ENCODE measurements around the gene ZNF281.
"Not testable (repeated sequence)": the region's sequence is repeated elsewhere in the genome, so short reads cannot be mapped to it uniquely, and the experiment has no call there.

Gene ZNF281, protein sequence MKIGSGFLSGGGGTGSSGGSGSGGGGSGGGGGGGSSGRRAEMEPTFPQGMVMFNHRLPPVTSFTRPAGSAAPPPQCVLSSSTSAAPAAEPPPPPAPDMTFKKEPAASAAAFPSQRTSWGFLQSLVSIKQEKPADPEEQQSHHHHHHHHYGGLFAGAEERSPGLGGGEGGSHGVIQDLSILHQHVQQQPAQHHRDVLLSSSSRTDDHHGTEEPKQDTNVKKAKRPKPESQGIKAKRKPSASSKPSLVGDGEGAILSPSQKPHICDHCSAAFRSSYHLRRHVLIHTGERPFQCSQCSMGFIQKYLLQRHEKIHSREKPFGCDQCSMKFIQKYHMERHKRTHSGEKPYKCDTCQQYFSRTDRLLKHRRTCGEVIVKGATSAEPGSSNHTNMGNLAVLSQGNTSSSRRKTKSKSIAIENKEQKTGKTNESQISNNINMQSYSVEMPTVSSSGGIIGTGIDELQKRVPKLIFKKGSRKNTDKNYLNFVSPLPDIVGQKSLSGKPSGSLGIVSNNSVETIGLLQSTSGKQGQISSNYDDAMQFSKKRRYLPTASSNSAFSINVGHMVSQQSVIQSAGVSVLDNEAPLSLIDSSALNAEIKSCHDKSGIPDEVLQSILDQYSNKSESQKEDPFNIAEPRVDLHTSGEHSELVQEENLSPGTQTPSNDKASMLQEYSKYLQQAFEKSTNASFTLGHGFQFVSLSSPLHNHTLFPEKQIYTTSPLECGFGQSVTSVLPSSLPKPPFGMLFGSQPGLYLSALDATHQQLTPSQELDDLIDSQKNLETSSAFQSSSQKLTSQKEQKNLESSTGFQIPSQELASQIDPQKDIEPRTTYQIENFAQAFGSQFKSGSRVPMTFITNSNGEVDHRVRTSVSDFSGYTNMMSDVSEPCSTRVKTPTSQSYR
- 20.2 to 72.1 (median 55.2) reads per million in 17 experiments for total RNA-seq

DNA sequence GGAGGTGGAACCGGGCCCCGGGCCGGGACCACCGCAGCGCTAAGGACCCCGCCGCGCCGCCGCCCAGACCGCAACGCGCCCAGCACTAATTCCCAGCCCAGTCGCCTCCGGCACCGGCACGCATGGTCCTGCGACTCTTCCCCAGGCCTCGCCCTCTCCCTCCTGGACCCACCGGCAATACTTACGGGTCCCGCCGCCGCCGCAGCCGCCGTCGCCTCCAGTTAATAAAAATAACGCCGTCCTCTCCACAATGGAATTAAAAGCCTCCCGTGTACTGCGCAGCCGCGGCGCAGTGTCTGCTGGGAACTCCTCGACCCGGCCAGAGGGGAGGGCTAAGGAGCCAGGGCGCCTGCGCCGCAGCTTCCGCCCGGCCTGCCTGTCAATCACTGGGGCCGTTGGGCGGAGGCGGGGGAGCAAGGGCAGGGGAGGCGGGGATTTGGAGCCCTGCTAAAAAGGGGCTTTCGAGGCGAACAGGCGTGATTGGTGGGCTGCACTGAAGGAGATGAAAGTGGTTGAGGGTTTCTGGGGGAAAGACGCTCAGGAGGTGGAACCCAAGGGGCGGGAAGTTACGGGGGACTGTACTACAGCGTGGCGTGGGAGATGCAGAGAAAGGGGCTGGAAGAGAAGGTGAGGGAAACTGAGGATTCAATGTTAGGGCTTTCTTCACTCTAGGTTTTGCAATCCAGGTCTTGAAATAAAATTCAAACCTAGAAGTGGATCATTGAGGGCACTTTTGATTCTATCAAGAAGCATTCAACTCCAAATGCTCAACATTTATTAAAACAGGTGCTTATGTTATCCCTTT is at the start of gene ZNF281:
Gene ZNF281 (minus strand): TSS at position 276 of the 805 bp plus-strand sequence. CDS start 331 bp downstream, outside the sequence.
- DNase-seq = peak; percentile 95 to 97 (median 96)

DNA sequence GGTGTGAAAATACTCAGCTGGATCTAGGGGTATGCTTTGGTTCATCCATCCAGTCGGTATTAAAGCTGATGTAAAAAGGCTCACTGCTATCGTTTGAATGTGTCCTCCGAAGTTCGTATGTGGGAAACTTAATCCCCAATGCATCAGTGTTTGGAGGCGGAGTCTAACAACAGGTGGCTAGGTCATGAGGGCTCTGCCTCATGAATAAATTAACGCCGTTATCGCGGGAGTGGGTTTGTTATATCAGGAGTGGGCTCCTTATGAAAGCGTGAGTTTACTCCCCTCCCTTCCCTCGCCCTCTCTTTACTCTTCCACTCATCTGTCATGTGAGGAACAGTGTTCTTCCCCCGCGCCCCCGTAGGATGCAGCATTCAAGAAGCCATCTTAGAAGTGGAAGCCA is 48.9 kb upstream of the ZNF281 start:
- DNase-seq = no peak

DNA sequence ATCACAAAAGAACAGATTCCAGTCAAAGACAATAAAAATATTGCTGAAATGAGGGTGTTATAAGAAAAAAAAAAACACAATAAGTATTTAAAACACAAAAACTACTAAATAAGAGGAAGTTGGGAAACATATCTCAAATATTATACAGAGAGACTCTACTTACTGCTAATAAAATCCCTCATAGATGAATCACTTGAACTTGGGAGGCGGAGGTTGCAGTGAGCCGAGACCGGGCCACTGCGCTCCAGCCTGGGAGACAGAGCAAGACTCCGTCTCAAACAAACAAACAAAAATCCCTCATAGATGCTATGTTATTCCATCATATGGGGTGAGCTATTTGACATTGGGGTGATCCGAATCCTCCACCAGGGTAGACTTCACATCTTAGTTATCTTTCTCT is 48.0 kb upstream of the ZNF281 start:
- DNase-seq = no peak

DNA sequence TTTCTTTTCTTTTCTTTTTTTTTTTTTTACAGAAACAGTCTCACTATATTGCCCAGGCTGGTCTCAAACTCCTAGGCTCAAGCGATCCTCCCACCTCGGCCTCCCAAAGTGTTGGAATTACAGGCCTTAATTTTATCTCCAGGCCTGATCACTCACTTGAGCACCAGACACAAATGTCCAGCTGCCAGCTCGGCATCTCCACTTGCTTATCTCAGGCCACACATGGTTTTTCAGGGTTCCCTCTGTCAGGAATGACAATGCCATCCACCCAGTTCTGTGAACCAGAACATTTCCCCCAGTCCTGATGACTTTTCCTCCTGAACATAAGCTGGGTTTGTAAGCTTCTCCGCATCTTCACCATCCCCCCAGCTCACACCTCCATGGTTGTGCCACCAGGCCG is 44.6 kb upstream of the ZNF281 start:
- no peak for DNase-seq

DNA sequence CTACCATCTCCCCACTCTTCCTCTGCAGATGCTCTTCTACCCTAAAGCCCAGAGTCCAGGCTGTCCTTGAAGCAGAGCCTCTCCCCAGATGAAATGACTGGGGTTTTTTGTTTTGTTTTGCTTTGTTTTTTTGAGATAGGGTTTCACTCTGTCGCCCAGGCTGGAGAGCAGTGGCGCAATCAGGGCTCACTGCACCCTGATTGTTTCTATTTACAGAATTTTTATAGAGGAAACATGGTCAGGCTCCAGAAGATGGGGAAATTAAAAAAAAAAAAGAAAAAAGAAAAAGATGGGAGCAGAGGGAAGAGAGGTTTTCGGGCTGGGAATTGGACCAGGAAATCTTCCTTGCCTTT is 43.7 kb upstream of the ZNF281 start:
- DNase-seq = no peak

DNA sequence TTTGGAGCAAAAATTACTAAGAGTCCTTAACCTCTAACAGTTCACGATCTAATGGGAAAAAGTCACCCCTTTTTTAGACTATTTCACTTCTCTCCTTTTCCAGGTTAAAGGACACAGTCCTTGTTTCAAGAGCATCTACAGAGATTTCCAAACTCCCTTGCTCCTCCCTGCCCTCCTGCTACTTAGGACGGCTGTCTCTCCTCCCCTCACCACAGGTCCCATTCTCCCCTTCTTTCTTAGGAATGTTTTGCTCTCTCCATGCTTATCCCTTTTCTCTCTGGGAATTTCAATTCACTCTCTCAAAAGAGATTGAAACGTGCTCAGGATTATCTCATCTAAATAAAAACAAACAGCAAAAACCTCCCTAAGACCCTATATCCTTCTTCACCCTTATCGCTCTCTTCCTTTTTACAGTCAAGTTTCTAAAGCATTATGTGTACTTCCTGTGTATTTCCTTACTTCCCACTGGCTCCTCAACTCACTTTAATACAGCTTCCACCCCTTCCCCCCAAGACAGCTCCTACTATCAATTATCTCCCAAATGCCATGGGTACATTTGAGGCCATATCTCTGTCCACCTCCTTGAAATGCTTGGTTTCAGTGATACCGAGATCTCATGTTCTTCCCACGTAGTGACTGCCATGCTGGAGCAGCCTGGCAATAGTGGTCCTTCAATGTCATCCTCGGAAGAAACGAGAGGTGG is 43.2 kb upstream of the ZNF281 start:
- DNase-seq = no peak

DNA sequence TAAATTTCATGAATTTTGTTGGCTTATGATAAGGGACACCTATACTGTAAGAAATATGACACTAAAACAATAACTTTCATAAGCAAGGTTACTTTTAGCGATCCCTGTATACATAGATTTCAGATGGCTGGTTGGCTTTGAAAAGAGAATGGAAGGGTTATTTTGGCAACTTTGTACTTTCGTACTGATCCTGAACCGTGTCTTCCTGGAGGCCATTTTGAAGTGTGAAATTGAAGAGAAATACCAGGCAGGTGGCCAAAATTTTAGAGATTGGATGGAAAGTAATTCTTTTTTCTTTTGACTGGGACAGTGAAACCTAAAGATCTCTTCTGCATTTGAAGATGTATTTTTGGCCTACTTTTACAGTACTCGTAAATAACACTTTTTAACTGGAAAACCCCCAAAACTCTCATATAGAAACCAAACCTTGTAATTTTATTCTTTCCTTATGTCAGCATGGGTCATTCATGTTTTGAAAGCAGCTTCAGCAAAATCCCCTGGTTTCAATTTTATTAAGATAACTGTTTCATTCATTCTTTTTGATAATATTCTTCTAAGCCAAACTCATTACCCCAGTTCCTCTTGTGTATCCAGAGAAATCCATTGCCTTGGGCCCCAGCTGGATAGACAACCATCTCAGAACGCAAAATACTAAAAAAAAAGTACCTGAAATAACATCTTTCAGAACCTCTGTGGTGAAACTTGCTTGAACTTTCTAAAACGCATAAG is 38.4 kb upstream of the ZNF281 start:
- no peak for DNase-seq

DNA sequence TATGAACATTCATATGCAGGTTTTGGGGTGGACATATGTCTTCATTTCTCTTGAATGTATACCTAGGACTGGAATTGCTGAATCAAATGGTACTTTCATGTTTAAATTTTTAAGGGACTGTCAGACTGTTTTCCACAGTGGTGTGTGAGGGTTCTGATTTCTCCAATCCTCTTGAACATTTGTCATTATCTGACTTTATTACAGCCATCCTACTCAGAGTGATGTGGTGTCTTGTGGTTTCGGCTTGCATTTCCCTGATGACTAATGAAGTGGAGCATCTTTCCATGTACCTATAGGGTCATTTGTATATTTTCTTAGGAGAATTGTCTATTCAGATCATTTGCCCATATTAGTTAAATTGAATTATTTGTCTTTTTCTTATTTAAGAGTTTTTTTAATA is 35.4 kb upstream of the ZNF281 start:
- peak in 3 of 4 experiments; percentile 4 to 36 (median 12) for DNase-seq

DNA sequence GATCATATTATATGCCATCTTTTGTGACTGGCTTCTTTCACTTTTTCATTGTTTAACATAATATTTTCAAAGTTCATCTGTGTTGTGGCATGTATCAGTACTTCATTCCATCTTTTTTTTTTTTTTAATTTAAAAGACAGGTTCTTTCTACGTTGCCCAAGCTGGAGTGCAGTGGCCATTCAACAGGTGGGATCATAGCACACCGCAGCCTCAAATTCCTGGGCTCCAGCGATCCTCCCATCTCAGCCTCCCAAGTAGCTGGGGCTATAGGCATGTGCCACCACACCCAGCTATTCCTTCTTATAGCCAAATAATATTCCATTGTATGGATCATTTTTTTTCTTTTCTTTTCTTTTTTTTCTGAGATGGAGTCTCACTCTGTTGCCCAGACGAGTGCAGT is 34.6 kb upstream of the ZNF281 start:
- DNase-seq = no peak

DNA sequence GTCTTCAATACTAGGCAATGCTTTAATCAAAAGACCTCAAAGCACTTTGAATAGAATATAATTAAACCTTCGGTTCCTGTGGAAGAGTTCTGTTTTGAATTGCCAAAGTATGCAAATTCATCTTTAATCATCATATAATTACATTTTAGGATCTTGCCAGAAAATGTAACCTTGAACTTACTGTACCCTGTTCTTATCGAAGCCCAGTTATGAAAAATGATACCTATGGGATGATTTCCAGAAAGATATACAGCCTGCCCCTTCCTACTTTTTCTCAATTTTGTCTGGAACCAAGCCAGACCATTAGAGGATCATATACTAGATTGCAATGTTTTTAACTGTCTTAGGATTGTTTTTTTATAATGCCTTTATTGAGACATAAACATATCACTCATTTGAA is 34.0 kb upstream of the ZNF281 start:
- no peak for DNase-seq

DNA sequence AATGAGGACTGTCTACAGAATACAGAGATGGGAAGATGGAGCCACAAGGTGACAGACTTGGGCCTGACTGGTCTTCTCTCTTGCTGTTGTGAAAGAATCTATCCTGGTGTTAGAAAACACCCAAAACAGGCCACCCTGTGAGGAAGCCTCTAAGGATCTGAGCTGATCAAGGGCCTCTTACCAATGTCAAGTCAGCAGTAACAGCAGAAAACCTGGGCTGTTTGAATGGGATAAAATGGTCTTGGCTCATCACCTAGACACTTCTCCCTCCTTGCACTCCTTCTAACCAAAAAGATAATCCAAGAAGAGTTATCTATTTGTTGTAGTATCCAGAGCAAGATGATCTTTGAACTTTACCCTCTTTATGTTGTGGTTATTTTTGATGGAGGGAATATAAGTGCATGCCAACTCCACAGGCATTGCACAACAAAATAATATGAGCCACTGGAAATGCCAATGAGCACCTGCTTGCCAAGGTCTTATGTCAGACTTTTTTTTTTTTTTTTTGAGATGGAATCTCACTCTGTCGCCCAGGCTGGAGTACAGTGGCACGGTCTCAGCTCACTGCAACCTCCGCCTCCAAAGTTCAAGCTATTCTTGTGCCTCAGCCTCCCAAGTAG is 32.8 kb upstream of the ZNF281 start:
- DNase-seq = no peak

DNA sequence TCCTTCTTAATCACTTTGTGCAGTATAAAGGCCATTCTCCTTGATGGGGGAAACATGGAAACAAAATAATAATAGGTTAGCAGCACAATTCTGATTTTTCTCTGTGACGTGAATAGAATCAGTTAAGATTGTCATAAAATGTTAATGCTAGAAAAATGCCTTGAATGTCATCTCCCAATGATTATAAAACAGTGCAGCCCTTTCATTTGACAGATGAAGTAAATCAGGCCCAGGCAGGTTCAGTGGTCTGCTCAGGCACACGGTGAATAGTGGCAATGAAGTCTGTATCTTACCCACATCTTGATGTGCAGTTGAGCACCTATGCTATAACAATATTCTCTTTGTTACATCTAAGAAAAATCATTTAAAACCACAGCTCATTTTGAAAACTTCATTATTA is 32.2 kb upstream of the ZNF281 start:
- DNase-seq = no peak

DNA sequence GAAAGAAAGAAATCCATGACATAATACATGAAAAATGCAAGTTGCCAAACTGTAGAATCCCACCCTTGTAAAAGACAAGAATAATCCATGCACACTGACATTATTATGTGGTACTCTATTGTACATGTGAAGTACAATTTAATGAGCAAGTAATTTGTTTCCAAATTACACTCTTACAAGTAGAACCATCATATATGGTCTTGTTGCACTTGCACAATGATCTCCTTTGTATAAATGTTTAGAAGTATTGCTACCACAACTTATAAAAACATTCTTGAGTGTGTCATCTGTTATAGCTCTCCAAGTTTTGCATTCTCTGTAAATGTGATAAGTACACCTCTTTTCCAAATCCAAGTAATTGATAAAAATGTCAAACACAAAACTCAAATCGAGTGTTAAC is 29.1 kb upstream of the ZNF281 start:
- no peak for DNase-seq

DNA sequence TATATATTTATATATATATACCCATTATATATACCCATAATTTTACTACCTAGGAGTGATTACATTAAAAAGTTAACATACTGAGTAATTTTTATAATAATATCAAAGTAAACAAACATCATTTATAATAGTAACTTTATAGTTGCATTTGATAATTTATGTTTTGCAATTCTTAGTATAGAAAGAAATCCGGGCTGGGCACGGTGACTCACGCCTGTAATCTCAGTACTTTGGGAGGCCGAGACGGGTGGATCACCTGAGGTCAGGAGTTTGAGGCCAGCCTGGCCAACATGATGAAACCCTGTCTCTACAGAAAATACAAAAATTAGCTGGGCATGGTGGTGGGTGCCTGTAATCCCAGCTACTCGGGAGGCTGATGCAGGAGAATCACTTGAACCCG is 28.6 kb upstream of the ZNF281 start:
- not testable (repeated sequence) for DNase-seq

DNA sequence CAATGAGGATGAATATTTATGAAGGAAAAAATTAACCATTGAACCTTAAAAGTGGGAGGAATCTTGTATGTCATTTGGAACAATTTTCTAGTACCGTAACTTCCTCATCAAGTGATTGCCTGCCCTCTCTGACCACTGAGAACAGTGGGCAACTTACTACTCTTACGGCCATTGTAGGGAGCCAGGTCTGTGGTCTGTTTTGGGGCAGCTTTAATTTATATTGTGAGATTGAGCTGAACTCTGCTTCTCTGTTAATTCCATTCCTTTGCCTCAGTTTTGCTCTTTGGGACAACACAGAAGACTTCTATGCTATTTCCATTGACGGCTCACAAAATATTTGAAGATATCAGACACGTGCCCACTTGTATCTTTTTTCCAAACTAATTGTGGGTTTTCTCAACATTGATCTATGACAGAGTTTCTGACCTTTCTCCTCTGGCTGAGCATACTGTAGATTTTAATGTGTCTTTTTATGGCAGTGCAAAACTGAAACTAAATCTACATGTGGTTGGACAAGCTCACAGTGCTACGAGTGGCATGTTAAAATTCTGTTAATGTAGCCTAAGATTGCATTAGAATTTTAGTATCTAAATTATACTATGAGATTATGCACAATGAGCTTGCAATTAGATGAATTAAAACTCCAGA is 27.8 kb upstream of the ZNF281 start:
- DNase-seq = peak in 3 of 4 experiments; percentile 18 to 41 (median 35)

DNA sequence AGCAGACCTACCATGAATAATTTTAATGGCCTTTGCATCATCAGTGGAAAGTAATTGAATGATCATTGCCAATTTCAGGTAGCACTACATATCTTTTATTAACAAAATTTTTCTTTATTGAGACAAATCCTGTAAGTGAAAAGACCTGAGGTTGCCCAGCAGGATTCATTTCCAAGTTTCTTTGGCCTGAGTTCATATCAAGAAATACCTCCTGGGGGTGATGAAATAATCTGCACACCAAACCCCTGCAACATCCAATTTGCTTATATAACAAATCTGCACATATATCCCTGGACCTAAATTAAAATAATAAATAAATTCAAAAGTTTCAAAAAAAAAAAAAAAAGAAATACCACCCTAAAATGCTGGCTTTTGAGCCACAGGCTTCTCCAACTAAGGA is 27.3 kb upstream of the ZNF281 start:
- DNase-seq = no peak

DNA sequence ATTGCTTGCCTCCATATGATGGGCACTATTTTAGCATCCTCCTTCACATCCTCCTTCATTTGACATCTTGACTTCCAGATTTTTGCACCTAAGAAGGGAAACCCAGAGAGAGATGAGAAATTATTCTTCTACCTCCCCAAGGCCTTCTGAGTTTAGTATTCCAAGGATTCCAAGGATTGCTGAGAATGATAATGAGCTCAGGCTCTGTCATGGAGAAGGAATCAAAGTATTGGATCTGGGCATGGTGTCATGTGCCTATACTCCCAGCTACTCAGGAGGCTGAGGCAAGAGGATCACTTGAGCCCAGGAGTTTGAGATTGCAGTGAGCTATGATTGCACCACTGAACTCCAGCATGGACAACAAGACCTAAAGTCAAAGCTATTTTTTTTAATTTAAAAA is 26.6 kb upstream of the ZNF281 start:
- no peak for DNase-seq

DNA sequence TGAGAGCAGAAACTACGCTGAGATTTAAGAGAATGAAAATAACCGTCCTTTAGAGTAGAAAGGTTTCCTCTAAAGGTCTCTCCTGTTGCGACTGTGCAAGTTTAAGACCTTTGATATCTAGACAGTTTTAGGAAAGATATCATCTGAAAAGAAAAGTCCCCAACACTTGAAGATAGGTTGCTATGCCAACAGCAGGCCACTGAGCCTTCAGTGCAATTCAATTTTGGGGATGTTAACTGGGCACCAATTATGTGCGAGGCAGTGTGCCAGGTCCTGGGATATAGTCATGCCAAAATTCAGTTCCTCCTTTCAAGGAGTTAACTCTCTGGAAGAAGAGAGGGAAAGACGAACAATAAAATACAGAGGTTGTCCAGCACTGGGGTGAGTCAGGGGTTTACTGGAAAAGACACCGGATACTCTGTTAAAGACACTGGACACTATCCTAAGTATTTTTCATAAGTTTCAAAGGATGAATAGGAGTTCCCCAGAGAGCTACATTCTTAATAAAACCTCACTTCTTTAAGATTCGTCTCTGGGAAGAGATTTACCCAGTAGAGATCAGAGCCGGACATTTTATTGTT is 25.5 kb upstream of the ZNF281 start:
- DNase-seq = no peak

DNA sequence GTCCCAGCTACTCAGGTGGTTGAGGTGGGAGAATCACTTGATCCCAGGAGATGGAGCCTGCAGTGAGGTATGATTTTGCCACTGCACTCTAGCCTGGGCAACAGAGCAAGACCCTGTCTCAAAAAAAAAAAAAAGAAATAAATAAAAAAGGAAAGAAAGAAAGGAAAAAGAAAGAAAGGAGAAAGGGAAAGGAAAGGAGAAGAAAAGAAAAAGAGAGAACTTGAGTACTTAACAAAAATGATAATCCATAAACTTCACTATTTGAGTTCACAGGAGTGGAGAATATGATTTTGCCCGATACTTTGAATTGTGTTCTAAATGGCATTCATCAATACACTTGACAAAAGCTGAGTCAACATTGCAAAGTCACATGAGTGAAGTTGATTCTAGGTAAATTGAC is 23.8 kb upstream of the ZNF281 start:
- DNase-seq = no peak

DNA sequence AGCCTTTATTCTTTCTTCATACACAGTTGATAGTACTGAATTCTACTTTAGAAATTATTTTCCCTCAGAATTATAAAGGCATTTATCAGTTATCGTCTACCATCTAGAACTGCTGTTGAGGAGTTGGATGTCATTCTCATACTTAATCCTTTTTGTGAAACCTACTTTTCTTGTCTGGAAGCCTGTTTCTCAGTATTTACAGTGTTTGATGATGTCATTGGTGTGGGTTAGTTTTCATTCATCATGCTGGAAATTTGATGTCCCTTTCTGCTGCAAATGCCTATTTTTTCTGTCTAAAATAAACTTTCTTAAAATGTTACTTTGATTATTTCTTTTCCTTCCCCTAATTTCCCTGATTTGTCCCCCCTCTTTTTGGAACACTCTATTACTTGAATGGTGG is 22.8 kb upstream of the ZNF281 start:
- DNase-seq = no peak

Measured in suppressor macrophage (primary cell).